ENCODE data around the gene SLC39A1. TPM values are rescaled to one million over a fixed set of nuclear protein-coding genes. Genes with fewer than 3 reads are reported as not detected.
"Not testable (repeated sequence)": the region's sequence is repeated elsewhere in the genome, so short reads cannot be mapped to it uniquely, and the experiment has no call there.

SLC39A1 gene
- total RNA-seq, 2 experiments from 2014 or later = 67.0 to 68.7 TPM

DNA sequence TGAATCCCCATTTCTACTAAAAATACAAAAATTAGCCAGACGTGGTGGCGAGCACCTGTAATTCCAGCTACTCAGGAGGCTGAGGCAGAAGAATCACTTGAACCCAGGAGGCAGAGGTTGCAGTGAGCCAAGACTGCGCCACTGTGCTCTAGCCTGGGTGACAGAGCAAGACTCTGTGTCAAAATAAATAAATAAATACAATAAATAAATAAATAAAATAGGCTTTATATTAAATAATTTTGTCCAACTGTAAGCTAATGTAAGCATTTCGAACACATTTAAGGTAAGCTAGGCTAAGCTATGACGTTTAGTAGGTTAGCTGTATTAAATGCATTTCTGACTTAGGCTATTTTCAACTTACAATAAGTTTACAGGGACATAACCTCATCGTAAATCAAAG lies 52.8 kb downstream of the SLC39A1 start:
- H3K36me3 Mint-ChIP-seq; H3K4me3 Mint-ChIP-seq; DNase-seq; intact Hi-C loops (cut with micrococcal nuclease); H3K27me3 Mint-ChIP-seq; H3K27ac Mint-ChIP-seq; H3K9me3 Mint-ChIP-seq: not testable (repeated sequence)
- peaks cover 38% of the 10 kb centered on the region for H3K4me1 Mint-ChIP-seq (ENCODE audit: low read depth)
- POLR2A ChIA-PET = interaction anchor here (0.6 to 1.5 kb wide), 2 partner anchors 27 to 47 kb away, joined by 3 read pairs; no protein-coding TSS in a partner anchor
- CTCF ChIA-PET = interaction anchor here (1.3 to 2.1 kb wide), 2 partner anchors 10 to 15 kb away, joined by 3 to 6 read pairs; no protein-coding TSS in a partner anchor

Small RNAs within 50 kb of the gene (microRNA-seq; reads per million reads assigned to microRNA genes)
- 2.0 reads per million for gene MIR6737 (ENCODE audit: borderline microRNAs expressed, borderline number of aligned reads, borderline replicate concordance)

Other genes starting within 250 kb of the SLC39A1 start
- 10 to 100 TPM; 45.5 to 47.7 TPM for gene INTS3, start 235.5 kb downstream of the SLC39A1 start, total RNA-seq
- gene SLC27A3, start 188.1 kb downstream of the SLC39A1 start, total RNA-seq = 1 to 10 TPM; 5.9 to 7.8 TPM
- 10 to 100 TPM; 66.4 to 67.9 TPM for gene GATAD2B, start 40.6 kb downstream of the SLC39A1 start, total RNA-seq
- gene DENND4B, start 16.8 kb downstream of the SLC39A1 start, total RNA-seq = 100 to 1,000 TPM in 1 of 2 experiments, 10 to 100 TPM in 1; 98.1 to 108 TPM
- 10 to 100 TPM; 60.8 to 78.0 TPM for gene CRTC2, start 4.9 kb downstream of the SLC39A1 start, total RNA-seq
- 1 to 10 TPM; 8.5 to 8.7 TPM for gene CREB3L4, start 4.4 kb upstream of the SLC39A1 start, total RNA-seq
- gene JTB, start 14.1 kb upstream of the SLC39A1 start, total RNA-seq = 100 to 1,000 TPM; 134 to 136 TPM
- gene RAB13, start 22.8 kb upstream of the SLC39A1 start, total RNA-seq = 1 to 10 TPM; 2.9 to 4.1 TPM
- 1,000 to 10,000 TPM; 1,861 to 1,992 TPM for gene RPS27, start 27.2 kb upstream of the SLC39A1 start, total RNA-seq
- gene NUP210L, start 191.5 kb upstream of the SLC39A1 start, total RNA-seq = under 1 TPM; 0.05 to 0.12 TPM
- gene TPM3, start 228.6 kb upstream of the SLC39A1 start, total RNA-seq = 100 to 1,000 TPM; 726 to 736 TPM
- gene CFAP141, start 242.8 kb upstream of the SLC39A1 start, total RNA-seq = not detected

All from activated CD4-positive, alpha-beta memory T cell treated with anti-CD3 and anti-CD28 coated beads for 36 hours (primary cell).